ENCODE results near the gene JADE1.

The JADE1 gene

DNA sequence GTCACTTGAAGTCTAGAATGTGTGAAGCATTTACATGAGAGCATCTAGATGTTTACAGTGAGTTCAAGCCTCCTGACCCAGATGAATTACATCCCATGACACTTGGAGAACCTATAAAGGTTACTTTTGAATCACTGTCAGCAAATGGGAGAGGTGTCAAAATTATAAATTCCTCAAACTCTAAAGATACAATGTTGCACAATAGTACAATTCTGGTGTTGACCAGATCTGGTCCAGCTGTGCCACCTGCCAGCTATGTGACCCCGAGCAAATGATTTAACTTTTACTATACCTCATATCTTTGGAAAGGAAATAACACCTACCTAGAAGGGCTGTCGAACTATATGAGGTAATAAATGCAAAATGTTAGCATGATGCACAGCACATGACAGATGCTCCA is 69.8 kb downstream of the JADE1 start:
- DNase-seq: no peak

DNA sequence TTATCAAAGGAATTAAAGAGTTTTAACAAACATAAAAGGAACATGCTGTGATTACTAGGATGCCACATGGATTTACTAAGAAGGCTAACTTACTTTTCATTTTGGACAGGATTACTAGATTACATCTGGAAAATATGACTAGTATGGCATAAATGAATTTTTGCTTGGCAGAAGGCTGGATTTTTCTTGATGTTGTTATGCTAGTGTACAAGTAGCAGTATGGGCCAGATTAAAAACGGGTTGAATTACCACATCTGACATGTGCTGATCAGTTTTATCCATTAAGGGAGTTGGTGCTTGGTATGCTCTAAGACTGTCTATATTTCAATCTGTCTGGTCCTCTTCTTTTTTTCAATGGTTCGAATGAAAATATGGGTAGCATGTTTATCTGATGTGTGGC is 70.5 kb downstream of the JADE1 start:
- DNase-seq: no peak

DNA sequence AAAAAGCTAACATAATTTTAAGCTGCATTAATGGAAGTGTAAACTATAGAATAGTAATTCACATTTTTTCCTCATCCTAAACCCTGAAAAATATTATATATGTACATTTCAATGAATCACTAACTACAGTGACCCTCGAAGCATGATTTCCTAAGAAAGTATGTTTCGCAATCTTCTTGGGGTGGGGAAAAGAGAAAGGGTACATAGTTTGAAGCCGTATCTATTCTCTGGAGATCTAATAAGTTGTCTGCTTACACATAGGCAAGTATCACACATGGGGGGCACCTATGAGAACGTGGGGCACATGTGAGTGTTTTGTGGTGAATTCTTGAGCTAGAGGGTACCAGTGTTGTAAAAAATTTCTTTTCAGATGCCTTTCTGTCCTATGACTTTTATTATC is 71.2 kb downstream of the JADE1 start:
- DNase-seq: no peak

GRCh38 chr4:128904821-128905220 is 95.3 kb downstream of the JADE1 start:
- no peak for DNase-seq

GRCh38 chr4:128906581-128906980 is 97.1 kb downstream of the JADE1 start:
- DNase-seq: no peak

GRCh38 chr4:128907981-128908380 is 98.5 kb downstream of the JADE1 start:
- no peak for DNase-seq

DNA sequence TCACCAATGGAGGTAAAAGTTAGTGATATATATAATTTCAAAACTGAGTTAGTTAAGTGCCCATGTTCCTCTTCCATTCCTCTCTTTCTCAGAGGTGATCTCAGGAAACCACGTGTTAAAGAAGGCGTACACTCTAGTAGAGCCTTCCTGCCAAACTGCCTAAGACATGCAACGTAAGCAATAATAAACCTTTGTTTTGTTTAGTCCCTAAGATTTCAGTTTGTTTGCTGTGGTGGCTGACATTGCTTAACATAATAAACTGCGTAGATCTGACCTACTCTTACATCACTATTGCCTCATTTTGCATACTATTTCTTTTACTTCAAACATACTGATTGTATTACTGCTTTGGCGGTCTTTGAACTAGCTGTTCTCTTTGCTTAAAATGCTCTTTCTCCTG is 99.2 kb downstream of the JADE1 start:
- no peak for DNase-seq

DNA sequence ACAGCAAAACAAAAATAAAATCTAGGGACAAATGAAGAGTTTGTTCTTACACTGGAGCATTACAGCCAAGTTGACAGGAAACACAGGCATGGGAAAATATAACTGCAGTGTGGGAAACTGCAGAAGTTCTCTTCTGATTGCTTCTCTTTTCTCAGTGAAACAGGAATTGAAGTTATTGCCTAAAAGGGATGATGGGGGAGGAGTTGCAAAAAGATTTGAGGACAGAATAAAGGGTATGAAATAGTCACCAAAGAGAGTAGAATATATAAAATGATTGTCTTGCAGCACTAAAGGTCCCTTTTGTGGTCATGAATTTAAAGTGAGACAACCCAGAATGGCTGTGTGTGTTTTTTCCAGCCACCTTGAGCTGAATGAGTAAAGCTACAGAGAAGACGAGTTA is 103.7 kb downstream of the JADE1 start:
- no peak for DNase-seq

DNA sequence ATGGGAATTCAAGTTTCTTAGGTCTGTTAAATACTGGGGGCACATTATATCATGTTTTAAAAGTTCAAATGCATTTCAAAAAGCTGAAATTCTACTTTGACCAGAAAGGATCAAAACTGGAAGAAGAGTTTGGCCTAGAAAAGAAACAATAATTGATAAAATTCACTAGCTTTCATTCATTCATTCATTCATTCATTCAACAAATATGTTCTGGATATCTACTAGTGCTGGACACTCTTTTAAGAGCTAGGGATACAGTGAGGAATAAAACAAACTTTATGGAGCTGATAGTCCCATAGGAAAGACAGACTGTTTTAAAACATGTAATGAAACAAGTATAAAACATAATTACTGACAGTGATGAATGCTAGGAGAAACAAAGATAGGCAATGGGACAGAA is 106.0 kb downstream of the JADE1 start:
- no peak for DNase-seq

DNA sequence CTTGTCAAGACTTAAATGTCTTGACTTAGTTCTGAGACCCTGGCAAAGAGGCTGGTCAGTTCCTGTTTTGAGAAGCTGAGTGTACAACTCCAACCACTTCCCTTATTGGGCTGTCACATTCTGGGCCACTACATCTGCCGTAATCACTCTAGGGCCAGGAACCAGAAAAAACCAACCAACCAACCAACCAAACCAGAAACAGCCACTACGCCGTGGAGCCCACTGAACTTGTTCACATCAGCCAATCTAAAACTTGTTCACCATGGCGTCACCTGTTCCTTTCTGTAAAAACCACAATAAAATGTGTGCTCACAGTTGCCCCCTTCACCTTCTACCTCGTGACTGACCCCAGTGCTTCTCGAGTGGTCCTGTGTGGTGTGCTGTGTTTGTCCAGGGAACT is 107.3 kb downstream of the JADE1 start:
- DNase-seq: no peak

- no peak for DNase-seq
Measured at GRCh38 chr4:128917781-128918180, 108.3 kb downstream of the JADE1 start.

DNA sequence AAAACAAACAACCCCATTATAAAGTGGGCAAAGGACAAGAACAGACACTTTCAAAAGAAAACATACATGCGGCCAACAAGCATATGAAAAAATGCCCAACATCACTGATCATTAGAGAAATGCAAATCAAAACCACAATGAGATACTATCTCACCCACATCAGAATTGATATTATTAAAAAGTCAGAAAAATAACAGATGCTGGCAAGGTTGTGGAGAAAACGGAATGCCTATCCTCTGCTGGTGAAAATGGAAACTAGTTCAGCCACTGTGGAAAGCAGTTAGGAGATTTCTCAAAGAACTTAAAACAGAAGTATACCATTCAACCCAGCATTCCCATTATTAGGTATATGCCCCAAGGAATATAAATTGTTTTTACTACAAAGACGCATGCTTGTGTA is 112.5 kb downstream of the JADE1 start:
- DNase-seq: no peak
